Stimulated activated CD4-positive, alpha-beta T cell treated with anti-CD3 and anti-CD28 coated beads, Interleukin-4, amount 100 ng/mL, for 24 hours (primary cell): ENCODE measurements around the gene CHRND.
"Not testable (repeated sequence)": the region's sequence is repeated elsewhere in the genome, so short reads cannot be mapped to it uniquely, and the experiment has no call there.

Source experiments
- DNase-seq: peaks from one replicate; pipeline ENCODE4 v3.0.0-alpha.2; 2020

The CHRND gene

DNA sequence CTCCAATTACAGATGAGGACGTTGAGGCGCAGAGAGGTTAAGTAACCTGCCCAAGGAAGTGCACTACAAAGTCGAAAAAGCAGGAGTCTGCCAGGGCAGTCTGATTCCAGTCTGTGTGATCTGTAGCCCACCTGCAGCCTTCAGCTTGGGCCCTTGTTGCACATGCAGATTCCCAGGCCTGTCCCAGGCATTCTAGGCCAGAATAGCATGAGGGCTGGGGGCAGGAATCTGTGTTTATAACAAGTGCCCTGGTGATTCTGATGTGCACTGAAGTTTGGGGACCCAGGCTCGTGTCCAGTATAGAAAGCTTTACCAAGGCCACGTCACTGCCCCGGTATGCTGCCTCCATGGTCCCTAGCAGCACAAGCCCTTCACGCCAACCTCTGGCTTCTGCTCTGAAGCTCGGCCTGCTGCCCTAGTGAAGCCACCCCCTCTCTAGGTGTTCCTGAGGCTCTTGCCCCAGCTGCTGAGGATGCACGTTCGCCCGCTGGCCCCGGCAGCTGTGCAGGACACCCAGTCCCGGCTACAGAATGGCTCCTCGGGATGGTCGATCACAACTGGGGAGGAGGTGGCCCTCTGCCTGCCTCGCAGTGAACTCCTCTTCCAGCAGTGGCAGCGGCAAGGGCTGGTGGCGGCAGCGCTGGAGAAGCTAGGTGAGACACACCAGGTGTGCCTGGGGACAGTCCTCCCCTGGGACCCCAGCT is 18.1 kb downstream of the CHRND start:
- no peak for DNase-seq

- DNase-seq: no peak
Measured at GRCh38 chr2:232544674-232545073, 18.7 kb downstream of the CHRND start.

DNA sequence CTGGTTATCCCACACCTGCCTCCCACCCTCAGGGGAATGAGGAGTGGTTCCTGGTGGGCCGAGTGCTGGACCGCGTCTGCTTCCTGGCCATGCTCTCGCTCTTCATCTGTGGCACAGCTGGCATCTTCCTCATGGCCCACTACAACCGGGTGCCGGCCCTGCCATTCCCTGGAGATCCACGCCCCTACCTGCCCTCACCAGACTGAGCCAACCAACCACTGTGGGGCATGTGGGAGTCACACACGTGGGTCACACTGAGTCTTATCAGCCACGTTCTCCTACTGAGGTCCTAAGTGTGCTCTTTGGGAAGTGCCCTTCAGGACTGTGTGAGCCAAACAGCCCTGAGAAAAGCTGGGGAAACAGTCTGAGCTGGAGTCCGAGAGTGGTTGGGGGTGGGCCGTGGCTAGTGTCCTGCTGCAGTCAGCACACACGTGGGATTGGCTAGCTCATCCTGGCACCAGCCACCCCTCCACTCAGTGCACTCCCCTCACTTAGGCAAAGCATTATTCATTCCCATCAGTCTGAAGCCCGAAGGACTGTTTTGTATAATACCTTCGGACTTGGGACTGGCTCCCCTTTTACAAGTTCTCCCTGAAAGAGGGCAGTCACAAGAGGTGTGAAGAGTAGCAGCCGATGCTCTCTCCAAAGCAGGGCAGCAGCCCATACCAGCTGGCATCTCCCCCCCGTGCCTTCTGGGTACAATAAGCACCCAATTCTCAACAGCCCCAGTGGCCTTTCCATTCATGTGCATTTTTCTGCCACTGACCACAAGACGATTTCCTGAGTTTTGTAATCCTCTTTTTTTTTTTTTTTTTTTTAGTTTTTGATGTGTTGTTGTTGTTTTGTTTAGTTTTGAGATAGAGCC is 19.8 kb downstream of the CHRND start:
- DNase-seq: no peak

DNA sequence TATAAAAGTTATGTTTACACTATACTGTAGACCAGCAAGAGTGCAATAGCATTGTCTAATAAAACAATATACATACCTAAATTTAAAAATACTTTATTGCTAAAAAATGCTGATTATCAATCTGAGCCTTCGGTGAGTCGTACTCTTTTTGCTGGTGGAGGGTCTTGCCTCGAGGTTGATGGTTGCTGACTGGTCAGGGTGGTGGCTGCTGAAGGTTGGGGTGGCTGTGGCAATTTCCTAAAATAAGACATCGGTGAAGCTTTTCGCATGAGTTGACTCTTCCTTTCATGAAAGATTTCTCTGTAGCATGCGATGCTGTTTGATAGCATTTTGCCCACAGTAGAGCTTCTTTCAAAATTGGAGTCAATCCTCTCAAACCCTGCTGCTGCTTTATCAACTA is 22.0 kb downstream of the CHRND start:
- DNase-seq: no peak

- DNase-seq: no peak
Measured at GRCh38 chr2:232549655-232550353, 23.8 kb downstream of the CHRND start.

DNA sequence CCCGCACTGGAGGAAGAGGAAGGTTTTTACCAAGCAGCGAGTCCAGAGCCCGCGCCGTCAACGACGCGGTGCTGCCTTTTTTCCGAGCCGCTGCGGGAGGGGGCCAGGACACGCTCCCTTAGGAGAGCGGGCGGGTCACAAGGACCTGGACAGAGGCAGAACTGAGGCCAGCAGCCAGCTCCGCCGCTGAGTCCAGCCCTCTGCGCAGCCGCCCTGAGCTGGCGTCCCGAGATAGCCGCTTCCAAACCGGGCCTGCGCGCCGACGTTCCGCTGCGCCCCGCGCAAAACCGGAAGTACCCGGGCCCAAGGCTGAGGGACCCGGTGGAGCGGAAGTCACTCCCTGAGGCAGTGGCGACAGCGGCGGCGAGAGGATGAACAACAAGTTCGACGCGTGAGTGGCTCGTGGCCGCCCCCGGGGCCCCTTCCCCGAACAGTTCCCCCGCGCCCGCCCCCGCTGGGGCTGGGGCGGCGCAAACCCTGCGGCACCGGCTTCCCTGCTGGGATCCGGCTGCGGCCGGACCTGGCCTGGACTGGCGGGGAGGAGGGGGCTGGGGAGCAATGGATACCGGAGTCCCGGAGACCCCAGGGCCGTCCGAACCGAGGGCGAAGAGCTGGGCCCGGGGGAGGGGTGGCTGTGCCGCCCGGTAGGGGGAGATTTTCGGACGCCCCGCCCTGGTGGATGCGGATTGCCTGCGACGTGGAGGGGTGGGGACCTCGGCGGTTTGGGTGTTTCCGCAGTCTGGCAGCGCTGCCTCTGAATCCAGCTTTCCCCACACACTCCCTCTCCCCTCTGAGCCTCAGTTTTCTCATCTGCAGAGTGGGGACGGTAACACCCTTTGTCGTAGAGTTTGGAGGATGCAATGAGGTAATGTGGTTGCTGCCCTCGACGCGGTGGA is 24.6 kb downstream of the CHRND start, which contains the start of the genes EIF4E2 and TIGD1:
EIF4E2 (plus strand) TSS at position 336 of the 896 bp plus-strand sequence; CDS start at position 372, 36 bp downstream.
TIGD1 (minus strand) TSS at position 204 of the 896 bp plus-strand sequence. CDS start 675 bp downstream, outside the sequence.
- DNase-seq: peak; percentile 94

DNA sequence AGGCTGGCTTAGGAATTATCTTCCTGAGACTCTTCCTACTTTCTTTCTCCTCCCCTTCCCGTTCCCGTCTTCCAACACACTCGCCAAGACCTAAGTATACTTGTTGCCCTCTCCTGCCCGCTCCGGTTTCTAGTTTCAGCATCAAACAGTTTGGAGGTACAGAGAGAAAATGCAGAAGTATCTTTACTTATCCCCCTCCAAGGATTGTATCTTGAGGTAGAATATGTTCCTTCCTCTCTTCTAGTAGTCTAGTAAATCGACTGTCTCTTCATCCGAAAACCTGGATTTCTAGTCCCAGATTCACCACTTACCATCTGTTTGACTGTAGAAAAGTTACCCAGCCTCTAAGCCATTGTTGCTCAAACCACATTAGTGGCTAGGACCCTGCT is 25.3 kb downstream of the CHRND start:
- DNase-seq: no peak

DNA sequence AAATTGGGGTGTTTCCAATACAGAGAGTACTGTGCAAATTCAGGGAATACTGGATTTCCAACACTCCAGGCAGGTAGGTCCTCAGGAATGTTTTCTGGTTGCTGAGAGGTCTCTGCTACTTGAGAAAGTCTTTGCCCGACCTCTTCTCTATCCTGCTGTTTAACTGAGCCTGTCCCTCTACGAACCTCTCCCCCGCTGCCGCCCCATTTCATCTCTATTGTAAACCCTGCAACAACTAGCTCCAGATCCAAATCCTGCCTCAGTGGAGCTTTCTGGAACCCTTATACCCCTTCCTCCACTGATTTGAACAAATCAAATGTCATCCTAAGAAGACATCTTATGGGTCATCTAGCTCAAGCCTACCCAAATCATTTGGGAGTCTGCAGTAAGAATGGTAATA is 25.8 kb downstream of the CHRND start:
- no peak for DNase-seq

DNA sequence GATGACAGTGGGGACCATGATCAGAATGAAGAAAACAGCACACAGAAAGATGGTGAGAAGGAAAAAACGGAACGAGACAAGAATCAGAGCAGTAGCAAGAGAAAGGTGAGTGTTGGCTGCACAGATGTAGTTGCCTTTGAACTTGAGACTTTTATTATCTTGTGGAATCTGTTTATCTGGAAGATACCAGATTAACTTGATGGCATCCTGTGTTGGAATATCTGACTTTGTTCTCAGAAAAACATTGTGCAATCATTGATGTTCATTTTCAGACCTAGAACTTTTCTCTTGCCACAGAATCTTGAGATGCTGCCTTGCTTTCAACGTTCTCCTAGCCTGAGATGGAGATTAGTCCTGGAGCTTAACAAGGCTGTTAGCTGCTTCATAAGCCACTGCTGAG is 30.5 kb downstream of the CHRND start:
- no peak for DNase-seq

- DNase-seq: no peak
Measured at GRCh38 chr2:232562515-232563151, 36.7 kb downstream of the CHRND start.

- no peak for DNase-seq
Measured at GRCh38 chr2:232563580-232563979, 37.6 kb downstream of the CHRND start.

DNA sequence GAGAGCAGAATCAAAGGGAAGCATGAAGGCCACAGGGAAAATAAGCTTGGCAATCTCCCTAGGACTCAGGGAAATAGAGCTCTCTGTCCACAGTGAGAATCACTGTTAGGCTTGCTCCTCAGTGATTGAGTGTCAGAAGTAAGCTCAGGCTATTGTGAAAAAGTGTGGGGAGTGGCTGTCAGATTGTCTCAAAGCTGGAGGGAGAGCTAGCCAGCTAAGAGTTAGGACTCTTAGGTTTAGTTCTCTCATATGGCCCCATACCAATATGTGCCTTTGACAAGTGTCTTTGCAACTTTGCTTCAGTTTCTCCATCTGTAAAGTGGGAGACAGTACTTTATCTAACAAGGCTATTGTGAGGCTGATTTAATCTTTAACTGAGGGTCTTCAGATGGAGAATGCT is 41.8 kb downstream of the CHRND start:
- DNase-seq: no peak

DNA sequence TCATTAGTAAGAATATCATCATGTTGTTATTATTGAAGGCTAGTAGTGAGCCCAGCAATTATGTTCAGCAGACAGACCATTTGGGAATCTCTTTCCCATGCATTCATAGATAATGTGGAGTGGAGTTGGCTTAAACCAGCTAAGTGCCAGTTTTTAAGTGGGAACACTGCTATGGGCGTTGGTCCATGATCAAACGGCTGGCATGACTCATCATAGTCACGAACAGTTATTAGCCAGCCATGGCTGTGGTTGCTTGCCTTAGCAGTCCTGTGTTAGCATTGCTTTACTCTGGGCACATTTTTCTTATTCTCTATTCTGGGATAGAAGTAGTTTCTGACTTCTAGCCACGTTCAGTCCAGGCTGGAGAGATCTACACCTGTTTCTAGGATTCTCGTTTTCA is 42.2 kb downstream of the CHRND start:
- DNase-seq: no peak

DNA sequence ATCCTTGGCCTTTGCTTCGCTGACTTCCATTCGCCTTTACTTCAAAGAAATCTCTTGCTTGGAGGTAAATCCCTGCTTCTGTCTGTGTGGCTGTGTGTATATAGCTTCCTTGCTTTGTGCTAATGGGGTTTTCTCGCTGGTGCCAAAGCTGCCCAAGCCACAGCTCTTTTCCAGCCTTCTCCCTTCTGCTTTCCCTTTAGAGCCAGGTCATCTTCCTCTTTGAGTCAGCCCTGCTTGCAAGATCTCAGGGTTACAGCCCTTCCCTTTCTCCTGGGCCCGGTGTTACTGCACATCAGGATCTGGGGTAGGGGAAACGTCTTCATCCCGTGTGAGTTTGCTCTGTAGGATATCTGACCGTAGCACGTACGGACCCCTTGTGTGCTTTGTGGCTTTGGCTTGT is 43.6 kb downstream of the CHRND start:
- no peak for DNase-seq

DNA sequence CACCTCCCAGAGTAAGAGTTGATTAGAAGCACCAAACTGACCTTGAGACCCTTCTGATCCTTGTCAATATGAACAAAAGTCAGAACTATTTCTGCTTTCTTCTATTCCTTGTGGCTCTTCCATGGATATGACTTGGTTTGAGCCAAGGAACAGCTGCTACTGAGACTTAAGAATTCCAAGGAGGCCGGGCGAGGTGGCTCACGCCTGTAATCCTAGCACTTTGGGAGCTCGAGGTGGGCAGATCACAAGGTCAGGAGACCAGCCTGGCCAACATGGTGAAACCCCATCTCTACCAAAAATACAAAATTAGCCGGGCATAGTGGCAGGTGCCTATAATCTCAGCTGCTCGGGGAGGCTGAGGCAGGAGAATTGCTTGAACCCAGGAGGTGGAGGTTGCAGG is 44.5 kb downstream of the CHRND start:
- DNase-seq: not testable (repeated sequence)

GRCh38 chr2:232571026-232571474 is 45.1 kb downstream of the CHRND start:
- no peak for DNase-seq

DNA sequence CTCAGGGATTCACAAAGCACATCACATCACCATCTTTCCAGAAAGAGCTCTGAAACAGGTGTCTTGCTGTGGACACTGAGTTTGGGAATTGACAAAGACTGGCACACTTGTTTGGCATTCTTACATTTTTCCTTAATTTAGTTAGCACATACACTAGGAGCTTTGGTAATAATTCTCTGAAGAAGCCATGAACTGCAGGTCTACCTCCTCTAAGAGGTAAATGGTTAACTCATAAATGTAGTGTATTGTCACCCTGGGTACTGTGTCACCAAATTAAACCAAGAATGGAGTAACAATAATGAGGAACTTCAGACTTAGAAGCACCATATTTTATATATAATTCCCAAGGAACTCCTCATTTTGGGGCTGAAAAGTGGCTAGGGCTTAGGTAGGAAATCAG is 47.1 kb downstream of the CHRND start:
- DNase-seq: no peak

DNA sequence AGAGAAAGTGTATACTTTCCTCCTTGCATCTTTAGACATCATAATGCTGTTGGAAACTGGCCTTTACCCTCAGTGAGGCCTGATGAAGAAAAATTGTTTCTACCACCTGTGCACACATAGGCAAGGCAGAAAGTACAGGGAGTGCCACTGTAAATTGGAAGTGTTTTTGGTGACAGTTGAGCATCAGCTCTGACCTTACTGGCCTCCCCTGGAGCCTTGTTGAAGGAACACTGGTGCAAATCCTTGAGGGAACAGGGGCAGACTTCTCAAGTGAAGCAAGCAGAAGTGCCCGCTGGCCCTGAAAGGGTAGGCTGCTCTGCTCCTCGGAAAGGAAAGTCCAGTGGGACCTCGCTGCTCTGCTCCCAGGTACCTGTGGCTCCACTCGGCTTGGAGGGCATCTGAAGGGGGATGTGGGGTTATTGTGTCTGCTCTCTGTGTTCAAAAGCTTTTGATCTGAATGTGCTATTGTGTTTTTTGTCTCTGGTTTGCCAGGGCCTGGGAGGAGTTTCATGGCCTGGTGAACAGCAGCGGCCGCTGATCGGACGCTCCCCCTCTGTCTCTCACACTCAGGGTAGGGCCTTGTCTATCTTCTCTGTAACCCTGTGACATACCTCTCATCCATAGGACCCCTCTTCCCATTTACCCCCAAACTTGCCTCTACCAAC is 47.9 kb downstream of the CHRND start:
- no peak for DNase-seq

GRCh38 chr2:232574674-232575403 is 48.9 kb downstream of the CHRND start:
- DNase-seq: no peak

- DNase-seq: no peak
Measured at GRCh38 chr2:232575404-232575746, 49.4 kb downstream of the CHRND start.

DNA sequence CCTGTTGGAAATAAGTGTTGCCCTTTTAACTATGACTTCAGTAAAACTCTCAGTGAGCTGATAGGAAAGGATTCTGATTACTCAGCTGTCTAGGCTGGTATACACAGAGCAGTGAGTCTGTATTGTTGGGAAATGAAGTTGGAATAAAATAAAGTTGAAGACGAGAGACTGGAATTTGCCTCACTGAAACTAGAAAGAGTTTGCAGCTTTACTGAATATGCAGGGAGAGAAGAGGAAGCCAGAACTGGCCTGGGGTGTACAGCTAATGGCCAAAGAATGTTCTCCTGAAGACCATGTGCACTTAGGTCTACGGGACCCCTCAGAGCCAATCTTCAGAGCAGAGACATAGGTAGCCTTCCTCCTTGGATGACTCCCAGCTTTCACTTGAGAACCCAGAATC is 51.0 kb downstream of the CHRND start:
- DNase-seq: no peak
